ENCODE measurements around the gene ARMCX4.
"Not testable (repeated sequence)": the region's sequence is repeated elsewhere in the genome, so short reads cannot be mapped to it uniquely, and the experiment has no call there.

Gene ARMCX4

GRCh38 chrX:101488796-101489195 is 3.5 kb downstream of the ARMCX4 start:
- no CpG with 5 or more reads among the region's 2 CpGs for WGBS (ENCODE audit: extremely low coverage, insufficient coverage, low lambda C conversion rate)
- Histone ChIP-seq H2BK15ac (replicated peaks; ENCODE audit: low read depth) (no peak overlapping the region), H3K79me2 (ENCODE audit: control insufficient read depth, insufficient read depth, low read length) (no peaks in the 10 kb centered on the region)

GRCh38 chrX:101491943-101492342 is 6.7 kb downstream of the ARMCX4 start:
- no peak overlapping the region for H2BK5ac ChIP-seq (ENCODE audit: low read length)
- H3K36me3 ChIP-seq (ENCODE audit: control insufficient read depth, insufficient read depth, low read length) = no peaks in the 10 kb centered on the region
- H3K4me1 ChIP-seq (ENCODE audit: control insufficient read depth, low read depth, low read length) = no peaks in the 10 kb centered on the region
- no peak overlapping the region for H3K9ac ChIP-seq (ENCODE audit: low read length)
- H4K5ac ChIP-seq (ENCODE audit: low read length) = no peak overlapping the region
- H2BK120ac ChIP-seq (ENCODE audit: low read depth, low read length) = no peak overlapping the region
- H3K4ac ChIP-seq (ENCODE audit: low read depth, low read length) = no peak overlapping the region
- no peaks in the 10 kb centered on the region for H3K79me1 ChIP-seq (ENCODE audit: low read length)
- H3K27ac ChIP-seq (ENCODE audit: low read depth, low read length) = no peak overlapping the region
- no peak overlapping the region for H3K4me2 ChIP-seq (ENCODE audit: low read length)
- H3K79me2 ChIP-seq (ENCODE audit: control insufficient read depth, insufficient read depth, low read length) = no peaks in the 10 kb centered on the region
- WGBS (ENCODE audit: extremely low coverage, insufficient coverage, low lambda C conversion rate) = no CpG with 5 or more reads among the region's 4 CpGs
- H3K4me3 ChIP-seq (ENCODE audit: low read length) = no peak overlapping the region
- no peak overlapping the region for H2AK5ac ChIP-seq (ENCODE audit: low read length)
- no peak for DNase-seq
- no peak overlapping the region for H4K8ac ChIP-seq (ENCODE audit: low read depth, low read length)
- no peak overlapping the region for H3K23ac ChIP-seq (ENCODE audit: low read length)
- H2BK15ac ChIP-seq (replicated peaks; ENCODE audit: low read depth) = no peak overlapping the region
- H3K56ac ChIP-seq (ENCODE audit: low read length) = no peak overlapping the region
- no peak overlapping the region for H3K18ac ChIP-seq (ENCODE audit: low read length)
- no peaks in the 10 kb centered on the region for H3K27me3 ChIP-seq (ENCODE audit: insufficient read depth, low read length, poor library complexity)

More at GRCh38 chrX:101488796-101489195, 3.5 kb downstream of the ARMCX4 start:
- Histone ChIP-seq H3K36me3 (ENCODE audit: control insufficient read depth, insufficient read depth, low read length) (no peaks in the 10 kb centered on the region), H3K27me3 (ENCODE audit: insufficient read depth, low read length, poor library complexity) (no peaks in the 10 kb centered on the region), H3K27ac (ENCODE audit: low read depth, low read length) (no peak overlapping the region), H4K5ac (ENCODE audit: low read length) (no peak overlapping the region), H3K56ac (ENCODE audit: low read length) (no peak overlapping the region), H2AK5ac (ENCODE audit: low read length) (no peak overlapping the region), H3K9ac (ENCODE audit: low read length) (no peak overlapping the region), H3K23ac (ENCODE audit: low read length) (no peak overlapping the region), H3K79me1 (ENCODE audit: low read length) (no peaks in the 10 kb centered on the region), H3K4me3 (ENCODE audit: low read length) (no peak overlapping the region), H4K8ac (ENCODE audit: low read depth, low read length) (no peak overlapping the region), H3K18ac (ENCODE audit: low read length) (no peak overlapping the region), H3K4ac (ENCODE audit: low read depth, low read length) (no peak overlapping the region), H3K4me2 (ENCODE audit: low read length) (no peak overlapping the region), H2BK5ac (ENCODE audit: low read length) (no peak overlapping the region), H2BK120ac (ENCODE audit: low read depth, low read length) (no peak overlapping the region), H3K4me1 (ENCODE audit: control insufficient read depth, low read depth, low read length) (no peaks in the 10 kb centered on the region)
- no peak for DNase-seq

GRCh38 chrX:101493225-101493624 is 8.0 kb downstream of the ARMCX4 start:
- Histone ChIP-seq H3K18ac (ENCODE audit: low read length) (no peak overlapping the region), H3K23ac (ENCODE audit: low read length) (no peak overlapping the region), H3K79me2 (ENCODE audit: control insufficient read depth, insufficient read depth, low read length) (no peaks in the 10 kb centered on the region), H3K27ac (ENCODE audit: low read depth, low read length) (no peak overlapping the region), H3K4me2 (ENCODE audit: low read length) (no peak overlapping the region), H4K5ac (ENCODE audit: low read length) (no peak overlapping the region), H3K56ac (ENCODE audit: low read length) (no peak overlapping the region), H2BK15ac (replicated peaks; ENCODE audit: low read depth) (no peak overlapping the region), H2AK5ac (ENCODE audit: low read length) (no peak overlapping the region), H3K4me1 (ENCODE audit: control insufficient read depth, low read depth, low read length) (no peaks in the 10 kb centered on the region), H3K4ac (ENCODE audit: low read depth, low read length) (no peak overlapping the region), H2BK5ac (ENCODE audit: low read length) (no peak overlapping the region), H3K9ac (ENCODE audit: low read length) (no peak overlapping the region), H3K27me3 (ENCODE audit: insufficient read depth, low read length, poor library complexity) (no peaks in the 10 kb centered on the region), H3K4me3 (ENCODE audit: low read length) (no peak overlapping the region), H4K8ac (ENCODE audit: low read depth, low read length) (no peak overlapping the region), H3K79me1 (ENCODE audit: low read length) (no peaks in the 10 kb centered on the region), H2BK120ac (ENCODE audit: low read depth, low read length) (no peak overlapping the region), H3K36me3 (ENCODE audit: control insufficient read depth, insufficient read depth, low read length) (no peaks in the 10 kb centered on the region)
- WGBS (ENCODE audit: extremely low coverage, insufficient coverage, low lambda C conversion rate) = no CpG with 5 or more reads among the region's 1 CpG
- DNase-seq = no peak

GRCh38 chrX:101502929-101503328 is 17.7 kb downstream of the ARMCX4 start:
- not testable (repeated sequence) for H3K23ac ChIP-seq (ENCODE audit: low read length); H2BK5ac ChIP-seq (ENCODE audit: low read length); H3K4me3 ChIP-seq (ENCODE audit: low read length); H3K56ac ChIP-seq (ENCODE audit: low read length); H3K79me2 ChIP-seq (ENCODE audit: control insufficient read depth, insufficient read depth, low read length); H3K9ac ChIP-seq (ENCODE audit: low read length); H3K27me3 ChIP-seq (ENCODE audit: insufficient read depth, low read length, poor library complexity); H2BK15ac ChIP-seq (replicated peaks; ENCODE audit: low read depth); H3K27ac ChIP-seq (ENCODE audit: low read depth, low read length); H4K5ac ChIP-seq (ENCODE audit: low read length); H3K36me3 ChIP-seq (ENCODE audit: control insufficient read depth, insufficient read depth, low read length); H3K79me1 ChIP-seq (ENCODE audit: low read length); H3K4ac ChIP-seq (ENCODE audit: low read depth, low read length); H3K4me2 ChIP-seq (ENCODE audit: low read length); H4K8ac ChIP-seq (ENCODE audit: low read depth, low read length); H2BK120ac ChIP-seq (ENCODE audit: low read depth, low read length); H3K4me1 ChIP-seq (ENCODE audit: control insufficient read depth, low read depth, low read length); H3K18ac ChIP-seq (ENCODE audit: low read length); H2AK5ac ChIP-seq (ENCODE audit: low read length); DNase-seq
- WGBS (ENCODE audit: extremely low coverage, insufficient coverage, low lambda C conversion rate) = no CpG with 5 or more reads among the region's 1 CpG

- Histone ChIP-seq H3K18ac (ENCODE audit: low read length) (no peak overlapping the region), H2BK120ac (ENCODE audit: low read depth, low read length) (no peak overlapping the region), H3K23ac (ENCODE audit: low read length) (no peak overlapping the region), H3K36me3 (ENCODE audit: control insufficient read depth, insufficient read depth, low read length) (no peaks in the 10 kb centered on the region), H4K8ac (ENCODE audit: low read depth, low read length) (no peak overlapping the region), H3K4me3 (ENCODE audit: low read length) (no peak overlapping the region), H3K4me2 (ENCODE audit: low read length) (no peak overlapping the region), H3K4me1 (ENCODE audit: control insufficient read depth, low read depth, low read length) (no peaks in the 10 kb centered on the region), H3K9ac (ENCODE audit: low read length) (no peak overlapping the region), H3K4ac (ENCODE audit: low read depth, low read length) (no peak overlapping the region), H3K79me1 (ENCODE audit: low read length) (no peaks in the 10 kb centered on the region), H3K79me2 (ENCODE audit: control insufficient read depth, insufficient read depth, low read length) (no peaks in the 10 kb centered on the region), H3K56ac (ENCODE audit: low read length) (no peak overlapping the region), H4K5ac (ENCODE audit: low read length) (no peak overlapping the region), H2BK5ac (ENCODE audit: low read length) (no peak overlapping the region), H3K27ac (ENCODE audit: low read depth, low read length) (no peak overlapping the region), H3K27me3 (ENCODE audit: insufficient read depth, low read length, poor library complexity) (no peaks in the 10 kb centered on the region), H2AK5ac (ENCODE audit: low read length) (no peak overlapping the region), H2BK15ac (replicated peaks; ENCODE audit: low read depth) (no peak overlapping the region)
- no peak for DNase-seq
These were observed 22.1 kb downstream of the ARMCX4 start for GRCh38 chrX:101507372-101507771.

- no peak overlapping the region for H4K8ac ChIP-seq (ENCODE audit: low read depth, low read length)
- H4K5ac ChIP-seq (ENCODE audit: low read length) = no peak overlapping the region
- H3K23ac ChIP-seq (ENCODE audit: low read length) = no peak overlapping the region
- H3K27me3 ChIP-seq (ENCODE audit: insufficient read depth, low read length, poor library complexity) = no peaks in the 10 kb centered on the region
- no peak overlapping the region for H3K4me3 ChIP-seq (ENCODE audit: low read length)
- no peak overlapping the region for H3K4ac ChIP-seq (ENCODE audit: low read depth, low read length)
- no peak overlapping the region for H2BK5ac ChIP-seq (ENCODE audit: low read length)
- no peaks in the 10 kb centered on the region for H3K4me1 ChIP-seq (ENCODE audit: control insufficient read depth, low read depth, low read length)
- no peak overlapping the region for H3K18ac ChIP-seq (ENCODE audit: low read length)
- no peaks in the 10 kb centered on the region for H3K79me2 ChIP-seq (ENCODE audit: control insufficient read depth, insufficient read depth, low read length)
- no peak overlapping the region for H2BK15ac ChIP-seq (replicated peaks; ENCODE audit: low read depth)
- no peaks in the 10 kb centered on the region for H3K36me3 ChIP-seq (ENCODE audit: control insufficient read depth, insufficient read depth, low read length)
- no peak overlapping the region for H3K56ac ChIP-seq (ENCODE audit: low read length)
- no peak overlapping the region for H2AK5ac ChIP-seq (ENCODE audit: low read length)
- DNase-seq = no peak
- H3K79me1 ChIP-seq (ENCODE audit: low read length) = no peaks in the 10 kb centered on the region
- no peak overlapping the region for H3K9ac ChIP-seq (ENCODE audit: low read length)
- H2BK120ac ChIP-seq (ENCODE audit: low read depth, low read length) = no peak overlapping the region
- whole genome bisulfite sequencing (ENCODE audit: extremely low coverage, insufficient coverage, low lambda C conversion rate) = no CpG with 5 or more reads among the region's 4 CpGs
- no peak overlapping the region for H3K27ac ChIP-seq (ENCODE audit: low read depth, low read length)
- no peak overlapping the region for H3K4me2 ChIP-seq (ENCODE audit: low read length)
These were observed 22.7 kb downstream of the ARMCX4 start for GRCh38 chrX:101507986-101508385.

Measured in mesendoderm (in vitro differentiated cells).